ENCODE results near the gene CCDC15.

CCDC15 gene

GRCh38 chr11:125070699-125071254 is 116.8 kb downstream of the CCDC15 start:
- DNase-seq, result no peak

GRCh38 chr11:125071435-125071834 is 117.4 kb downstream of the CCDC15 start:
- no peak for DNase-seq

GRCh38 chr11:125071846-125072217 is 117.8 kb downstream of the CCDC15 start:
- DNase-seq, result no peak

- no peak for DNase-seq
Observed at GRCh38 chr11:125072218-125072960, 118.4 kb downstream of the CCDC15 start.

GRCh38 chr11:125072961-125073590 is 119.1 kb downstream of the CCDC15 start:
- no peak for DNase-seq

GRCh38 chr11:125073616-125074483 is 119.8 kb downstream of the CCDC15 start:
- no peak for DNase-seq

GRCh38 chr11:125074511-125075241 is 120.7 kb downstream of the CCDC15 start:
- DNase-seq, result no peak

GRCh38 chr11:125075242-125075625 is 121.2 kb downstream of the CCDC15 start:
- no peak for DNase-seq

GRCh38 chr11:125075900-125076317 is 121.9 kb downstream of the CCDC15 start:
- no peak for DNase-seq

- DNase-seq, result no peak
Observed at GRCh38 chr11:125076378-125076945, 122.5 kb downstream of the CCDC15 start.

- no peak for DNase-seq
Observed at GRCh38 chr11:125078016-125078415, 124.0 kb downstream of the CCDC15 start.

GRCh38 chr11:125078516-125079140 is 124.6 kb downstream of the CCDC15 start:
- no peak for DNase-seq

- no peak for DNase-seq
Observed at GRCh38 chr11:125079151-125079877, 125.3 kb downstream of the CCDC15 start.

- no peak for DNase-seq
Observed at GRCh38 chr11:125079878-125080530, 126.0 kb downstream of the CCDC15 start.

- no peak for DNase-seq
Observed at GRCh38 chr11:125080531-125080911, 126.5 kb downstream of the CCDC15 start.

GRCh38 chr11:125081098-125081798 is 127.2 kb downstream of the CCDC15 start:
- no peak for DNase-seq

- DNase-seq, result no peak
Observed at GRCh38 chr11:125082040-125082439, 128.0 kb downstream of the CCDC15 start.

- DNase-seq, result no peak
Observed at GRCh38 chr11:125082611-125083311, 128.8 kb downstream of the CCDC15 start.
